Astrocyte of the hippocampus (primary cell): ENCODE results near the gene RNF152.

Source experiments
- DNase-seq: peaks from one replicate; pipeline ENCODE4 v3.0.0; 2011; ENCODE audit warnings: low read depth, low spot score

The RNF152 gene

GRCh38 chr18:61854578-61855448 lies 38.0 kb downstream of the RNF152 start:
- peak; percentile 86 for DNase-seq

- DNase-seq: no peak
Measured at GRCh38 chr18:61853855-61854254, 39.0 kb downstream of the RNF152 start.

- no peak for DNase-seq
Measured at GRCh38 chr18:61852496-61852895, 40.3 kb downstream of the RNF152 start.

GRCh38 chr18:61851940-61852451 lies 40.8 kb downstream of the RNF152 start:
- DNase-seq: peak; percentile 58

GRCh38 chr18:61851279-61851678 lies 41.5 kb downstream of the RNF152 start:
- DNase-seq: no peak

- DNase-seq: no peak
Measured at GRCh38 chr18:61850756-61851155, 42.1 kb downstream of the RNF152 start.

GRCh38 chr18:61847164-61847791 lies 45.5 kb downstream of the RNF152 start:
- no peak for DNase-seq

- peak; percentile 62 for DNase-seq
Measured at GRCh38 chr18:61845197-61845596, 47.6 kb downstream of the RNF152 start.

GRCh38 chr18:61844726-61845125 lies 48.1 kb downstream of the RNF152 start:
- no peak for DNase-seq

GRCh38 chr18:61842146-61842545 lies 50.7 kb downstream of the RNF152 start:
- DNase-seq: peak; percentile 74

- no peak for DNase-seq
Measured at GRCh38 chr18:61841706-61842105, 51.1 kb downstream of the RNF152 start.

- no peak for DNase-seq
Measured at GRCh38 chr18:61840324-61840723, 52.5 kb downstream of the RNF152 start.

- DNase-seq: no peak
Measured at GRCh38 chr18:61838521-61838920, 54.3 kb downstream of the RNF152 start.

- DNase-seq: no peak
Measured at GRCh38 chr18:61833978-61834377, 58.8 kb downstream of the RNF152 start.

- peak; percentile 62 for DNase-seq
Measured at GRCh38 chr18:61833387-61833786, 59.4 kb downstream of the RNF152 start.

GRCh38 chr18:61832858-61833257 lies 59.9 kb downstream of the RNF152 start:
- no peak for DNase-seq

GRCh38 chr18:61831071-61831470 lies 61.7 kb downstream of the RNF152 start:
- DNase-seq: no peak

- no peak for DNase-seq
Measured at GRCh38 chr18:61829108-61829507, 63.7 kb downstream of the RNF152 start.

- DNase-seq: no peak
Measured at GRCh38 chr18:61827591-61827990, 65.2 kb downstream of the RNF152 start.

GRCh38 chr18:61825386-61825785 lies 67.4 kb downstream of the RNF152 start:
- peak; percentile 28 for DNase-seq

- DNase-seq: peak; percentile 39
Measured at GRCh38 chr18:61824733-61825363, 68.0 kb downstream of the RNF152 start.

GRCh38 chr18:61823595-61823994 lies 69.2 kb downstream of the RNF152 start:
- no peak for DNase-seq
